Stimulated activated CD8-positive, alpha-beta memory T cell treated with anti-CD3 and anti-CD28 coated beads, Interleukin-4, amount 100 ng/mL, for 1 hour (primary cell): ENCODE data around the gene SLC9A5.

Source experiments
- DNase-seq, 2 donors: peaks; one replicate each; pipeline ENCODE4 v3.0.0-alpha.2; 2020; ENCODE audit warnings: low read depth in 2 of 2, low spot score in 1 of 2

SLC9A5 gene

DNA sequence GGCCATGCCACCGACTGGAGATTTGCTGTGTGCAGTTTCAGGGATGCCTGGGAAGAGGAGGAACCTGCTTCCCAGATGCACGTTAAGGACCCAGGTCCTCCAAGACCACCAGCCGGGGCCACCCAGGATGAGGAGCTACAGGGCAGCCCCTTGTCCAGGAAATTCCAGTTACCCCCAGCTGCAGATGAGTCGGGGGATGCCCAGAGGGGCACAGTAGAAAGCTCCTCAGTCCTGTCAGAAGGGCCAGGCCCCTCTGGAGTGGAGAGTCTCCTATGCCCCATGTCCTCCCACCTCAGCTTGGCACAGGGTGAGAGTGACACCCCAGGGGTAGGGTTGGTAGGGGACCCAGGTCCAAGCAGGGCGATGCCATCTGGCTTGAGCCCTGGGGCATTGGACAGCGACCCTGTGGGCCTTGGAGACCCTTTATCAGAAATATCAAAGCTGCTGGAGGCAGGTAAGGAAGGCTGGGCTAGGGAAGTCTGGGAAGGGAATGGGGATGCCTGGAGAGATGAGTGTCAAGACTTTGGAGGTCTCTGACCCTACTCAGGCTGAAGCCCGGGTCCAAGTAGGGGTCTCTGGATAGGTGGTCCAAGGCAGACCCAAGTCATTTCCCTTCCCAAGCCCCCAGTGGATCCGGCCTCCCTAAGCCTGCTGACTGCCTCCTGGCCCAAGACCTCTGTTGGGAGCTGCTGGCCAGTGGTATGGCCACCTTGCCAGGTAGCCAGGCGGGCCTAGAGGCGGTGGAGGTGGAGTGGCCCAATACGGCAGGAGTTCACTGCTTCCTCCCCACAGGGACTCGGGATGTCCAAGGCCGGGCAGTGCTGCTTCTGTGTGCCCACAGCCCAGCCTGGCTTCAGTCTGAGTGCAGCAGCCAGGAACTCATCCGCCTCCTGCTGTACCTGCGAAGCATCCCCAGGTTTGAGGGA lies 31.6 kb downstream of the SLC9A5 start:
- no peak for DNase-seq

DNA sequence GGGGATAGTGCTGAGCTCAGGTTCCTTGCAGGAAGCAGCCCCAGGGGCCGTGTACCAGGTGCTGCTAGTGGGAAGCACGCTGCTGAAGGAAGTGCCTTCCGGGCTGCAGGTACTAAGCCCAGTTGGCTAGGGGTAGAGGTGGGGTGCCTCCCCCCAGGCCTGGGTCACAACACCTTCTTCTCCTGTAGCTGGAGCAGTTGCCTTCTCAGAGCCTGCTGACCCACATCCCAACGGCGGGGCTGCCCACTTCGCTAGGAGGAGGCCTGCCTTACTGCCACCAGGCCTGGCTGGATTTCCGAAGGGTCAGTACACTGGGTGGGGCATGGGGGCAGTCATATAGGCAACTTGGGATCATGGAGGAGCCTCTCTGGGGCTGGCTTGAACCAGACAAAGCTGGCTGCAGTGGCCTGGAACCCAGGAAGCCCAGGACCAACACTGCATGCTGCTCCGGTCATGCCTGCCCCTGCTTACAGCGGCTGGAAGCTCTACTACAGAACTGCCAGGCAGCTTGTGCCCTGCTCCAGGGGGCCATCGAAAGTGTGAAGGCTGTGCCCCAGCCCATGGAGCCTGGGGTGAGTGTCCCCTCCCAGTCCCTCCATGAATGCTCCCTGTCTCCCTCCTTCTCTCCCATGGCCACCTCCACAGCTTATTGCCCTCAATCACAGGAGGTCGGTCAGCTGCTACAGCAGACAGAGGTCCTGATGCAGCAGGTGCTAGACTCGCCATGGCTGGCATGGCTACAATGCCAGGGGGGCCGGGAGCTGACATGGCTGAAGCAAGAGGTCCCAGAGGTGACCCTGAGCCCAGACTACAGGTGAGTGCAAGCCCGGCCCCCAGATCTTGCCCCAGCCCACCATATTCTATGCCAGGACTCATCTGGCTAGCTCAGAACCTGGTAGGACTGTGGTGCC lies 33.0 kb downstream of the SLC9A5 start:
- no peak for DNase-seq

DNA sequence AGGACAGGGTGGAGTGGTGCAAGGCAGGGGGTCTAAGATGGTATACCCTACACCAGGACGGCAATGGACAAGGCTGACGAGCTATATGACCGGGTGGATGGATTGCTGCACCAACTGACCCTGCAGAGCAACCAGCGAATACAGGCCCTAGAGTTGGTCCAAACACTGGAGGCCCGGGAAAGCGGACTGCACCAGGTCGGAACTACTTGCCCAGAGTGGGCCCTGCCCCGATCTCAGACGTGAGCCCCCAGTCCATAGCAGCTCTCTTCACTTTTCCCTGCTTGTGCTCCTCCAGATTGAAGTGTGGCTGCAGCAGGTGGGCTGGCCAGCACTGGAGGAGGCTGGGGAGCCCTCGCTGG lies 33.6 kb downstream of the SLC9A5 start:
- DNase-seq: no peak

DNA sequence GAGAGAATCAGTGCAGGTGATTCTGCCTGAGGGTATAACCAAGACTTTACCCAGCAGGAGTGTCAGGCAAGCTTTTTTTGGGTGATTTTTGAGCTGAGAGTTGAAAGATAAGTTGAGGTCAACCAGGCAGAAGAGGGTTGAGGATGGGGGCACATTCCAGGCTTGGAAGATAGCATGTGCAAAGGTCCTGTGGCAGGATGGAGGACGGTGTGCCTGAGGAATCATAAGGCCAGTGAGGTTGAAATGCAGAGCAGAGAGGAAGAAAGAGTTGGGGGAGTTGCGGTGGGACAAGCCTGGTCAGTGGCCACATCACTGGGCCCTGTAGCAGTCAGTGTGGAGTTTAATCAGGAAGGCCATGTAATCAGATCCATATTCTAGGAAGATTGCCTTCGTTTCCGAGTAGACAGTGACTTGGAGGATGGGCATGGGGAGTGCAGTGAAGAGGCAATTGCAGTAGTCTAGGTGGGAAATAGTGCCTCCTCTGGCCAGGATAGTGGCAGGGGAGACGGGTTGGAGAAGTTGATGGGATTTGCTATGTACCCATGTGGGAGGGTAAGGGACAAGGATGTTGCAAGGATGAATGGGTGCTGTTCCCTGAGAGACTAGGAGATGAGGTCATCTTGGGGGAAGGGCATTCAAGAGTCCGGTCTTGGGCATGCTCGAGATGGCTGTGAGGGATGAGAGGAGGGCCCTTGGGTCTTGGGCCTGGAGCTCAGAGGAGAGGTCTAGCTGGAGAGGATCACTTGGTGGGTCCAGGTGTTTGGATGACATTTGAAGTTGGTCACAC lies 34.5 kb downstream of the SLC9A5 start:
- no peak for DNase-seq

DNA sequence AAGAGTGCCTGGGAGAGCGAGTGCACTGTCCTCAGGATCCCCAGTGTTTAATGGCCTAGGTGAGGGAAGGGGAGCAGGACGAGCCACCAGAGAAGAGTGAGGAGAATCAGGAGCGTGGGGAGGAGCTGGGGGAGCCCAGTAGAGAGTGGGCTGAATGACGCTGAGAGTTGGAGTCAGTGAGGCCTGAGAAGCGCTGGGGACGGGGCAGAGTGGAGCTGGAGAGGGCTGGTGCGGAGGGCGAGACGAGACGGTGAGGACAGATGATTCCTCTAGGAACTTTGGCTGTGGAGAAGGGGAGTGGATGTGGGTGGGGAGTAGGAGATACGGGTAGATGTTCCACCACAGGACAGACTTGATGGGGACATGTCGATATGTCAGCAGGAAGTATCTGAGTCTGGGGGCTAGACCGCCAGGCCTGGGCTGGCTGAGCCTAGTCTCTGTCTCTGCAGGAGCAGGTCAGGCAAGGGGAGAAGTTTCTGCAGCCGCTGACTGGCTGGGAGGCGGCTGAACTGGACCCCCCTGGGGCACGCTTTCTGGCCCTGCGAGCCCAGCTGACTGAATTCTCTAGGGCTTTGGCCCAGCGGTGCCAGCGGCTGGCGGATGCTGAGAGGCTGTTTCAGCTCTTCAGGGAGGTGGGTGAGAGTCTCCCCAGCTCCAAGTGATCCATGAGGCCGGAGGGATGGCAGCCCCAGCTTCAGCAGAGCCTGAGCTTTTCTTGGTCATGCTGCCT lies 35.2 kb downstream of the SLC9A5 start:
- DNase-seq: no peak

DNA sequence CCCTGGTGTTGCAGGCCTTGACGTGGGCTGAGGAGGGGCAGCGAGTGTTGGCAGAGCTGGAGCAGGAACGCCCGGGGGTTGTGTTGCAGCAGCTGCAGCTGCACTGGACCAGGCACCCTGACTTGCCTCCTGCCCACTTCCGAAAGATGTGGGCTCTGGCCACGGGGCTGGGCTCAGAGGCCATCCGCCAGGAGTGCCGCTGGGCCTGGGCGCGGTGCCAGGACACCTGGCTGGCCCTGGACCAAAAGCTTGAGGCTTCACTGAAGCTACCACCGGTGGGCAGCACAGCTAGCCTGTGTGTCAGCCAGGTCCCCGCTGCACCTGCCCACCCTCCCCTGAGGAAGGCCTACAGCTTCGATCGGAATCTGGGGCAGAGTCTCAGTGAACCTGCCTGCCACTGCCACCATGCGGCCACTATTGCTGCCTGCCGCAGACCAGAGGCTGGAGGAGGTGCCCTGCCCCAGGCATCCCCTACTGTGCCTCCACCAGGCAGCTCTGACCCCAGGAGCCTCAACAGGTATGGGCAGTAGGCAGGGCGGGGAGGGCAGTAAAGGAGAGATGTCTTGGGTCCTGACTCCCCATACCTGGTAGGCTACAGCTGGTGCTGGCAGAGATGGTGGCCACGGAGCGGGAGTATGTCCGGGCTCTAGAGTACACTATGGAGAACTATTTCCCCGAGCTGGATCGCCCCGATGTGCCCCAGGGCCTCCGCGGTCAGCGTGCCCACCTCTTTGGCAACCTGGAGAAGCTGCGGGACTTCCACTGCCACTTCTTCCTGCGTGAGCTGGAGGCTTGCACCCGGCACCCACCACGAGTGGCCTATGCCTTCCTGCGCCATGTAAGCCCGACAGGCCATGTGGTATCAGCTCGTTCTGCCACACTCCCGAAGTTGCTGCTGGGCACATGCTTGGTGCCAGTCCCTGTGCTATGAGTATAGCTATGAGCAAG lies 36.2 kb downstream of the SLC9A5 start:
- no peak for DNase-seq

DNA sequence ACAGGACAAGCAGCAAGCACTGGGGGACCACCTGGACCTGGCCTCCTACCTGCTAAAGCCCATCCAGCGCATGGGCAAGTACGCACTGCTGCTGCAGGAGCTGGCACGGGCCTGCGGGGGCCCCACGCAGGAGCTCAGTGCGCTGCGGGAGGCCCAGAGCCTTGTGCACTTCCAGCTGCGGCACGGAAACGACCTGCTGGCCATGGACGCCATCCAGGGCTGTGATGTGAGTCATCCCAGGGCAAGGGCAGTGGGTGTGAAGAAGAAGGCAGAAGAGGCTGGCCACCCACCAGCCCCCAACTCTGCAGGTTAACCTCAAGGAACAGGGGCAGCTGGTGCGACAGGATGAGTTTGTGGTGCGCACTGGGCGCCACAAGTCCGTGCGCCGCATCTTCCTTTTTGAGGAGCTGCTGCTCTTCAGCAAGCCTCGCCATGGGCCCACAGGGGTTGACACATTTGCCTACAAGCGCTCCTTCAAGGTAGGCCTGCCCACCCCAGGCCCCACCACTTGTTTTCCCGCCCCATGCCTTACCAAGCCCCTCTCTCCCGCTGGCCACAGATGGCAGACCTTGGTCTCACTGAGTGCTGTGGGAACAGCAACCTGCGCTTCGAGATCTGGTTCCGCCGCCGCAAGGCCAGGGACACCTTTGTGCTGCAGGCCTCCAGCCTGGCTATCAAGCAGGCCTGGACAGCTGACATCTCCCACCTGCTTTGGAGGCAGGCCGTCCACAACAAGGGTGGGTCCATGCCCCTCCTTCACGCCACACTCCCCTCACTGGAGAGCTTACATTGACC lies 37.9 kb downstream of the SLC9A5 start:
- no peak for DNase-seq

DNA sequence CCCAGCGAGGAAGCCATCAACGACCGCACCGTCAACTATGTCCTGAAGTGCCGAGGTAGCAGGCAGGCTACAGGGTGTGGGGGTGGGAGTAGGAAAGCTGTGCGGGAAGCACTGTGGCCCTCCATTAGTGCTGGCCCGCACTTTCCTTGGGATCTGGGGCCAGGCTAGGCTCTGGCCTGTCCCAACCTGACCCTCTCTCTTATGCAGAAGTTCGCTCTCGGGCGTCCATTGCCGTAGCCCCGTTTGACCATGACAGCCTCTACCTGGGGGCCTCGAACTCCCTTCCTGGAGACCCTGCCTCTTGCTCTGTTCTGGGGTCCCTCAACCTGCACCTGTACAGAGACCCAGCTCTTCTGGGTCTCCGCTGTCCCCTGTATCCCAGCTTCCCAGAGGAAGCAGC lies 39.2 kb downstream of the SLC9A5 start:
- no peak for DNase-seq

DNA sequence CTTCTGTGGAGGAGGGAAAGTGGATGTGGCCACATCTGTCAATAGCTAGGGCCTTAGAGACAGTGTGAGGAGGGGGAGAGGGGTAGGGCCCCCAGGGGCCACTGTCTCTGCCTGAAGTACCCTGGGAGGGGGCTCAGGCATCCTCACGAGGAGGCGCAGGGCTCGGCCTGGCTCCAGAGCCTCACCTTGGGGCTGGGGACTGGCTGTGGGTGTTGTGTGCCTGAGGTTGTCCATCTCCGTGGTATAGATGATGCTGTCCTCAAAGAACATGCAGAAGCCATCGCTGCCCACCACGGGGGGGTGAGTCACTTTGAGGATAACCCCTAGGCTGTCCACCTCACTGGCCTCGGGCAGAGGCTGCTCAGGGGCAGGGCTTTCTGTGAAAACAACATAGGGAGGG lies 42.7 kb downstream of the SLC9A5 start:
- DNase-seq: no peak

DNA sequence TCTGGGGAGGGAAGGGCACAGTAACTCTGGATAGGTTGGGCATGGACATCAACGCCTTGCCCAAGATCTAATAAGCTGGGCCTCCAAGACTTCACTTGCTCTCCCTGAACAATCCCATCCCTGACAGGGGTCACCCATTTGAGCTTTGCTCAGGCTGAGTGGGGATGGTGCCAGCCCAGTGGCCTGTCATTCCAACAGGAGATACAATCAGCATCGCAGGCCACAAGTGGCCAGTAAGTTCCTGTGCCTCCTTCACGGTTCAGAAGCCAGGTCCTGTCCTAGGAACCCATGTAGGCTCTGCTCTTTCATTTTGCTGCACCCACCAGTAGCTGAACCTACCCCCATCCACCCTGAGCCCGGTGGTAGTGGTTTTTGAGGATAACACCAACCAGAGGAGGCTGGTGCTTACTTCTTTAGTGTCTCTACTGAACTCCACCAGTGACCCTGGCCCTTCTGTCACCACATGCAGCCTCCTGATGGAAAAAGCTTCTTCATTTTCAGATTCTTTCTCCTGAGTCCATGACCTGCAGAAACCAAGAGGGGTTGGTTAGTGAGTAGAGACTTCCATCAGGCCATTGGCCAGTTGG lies 45.5 kb downstream of the SLC9A5 start:
- DNase-seq: no peak

DNA sequence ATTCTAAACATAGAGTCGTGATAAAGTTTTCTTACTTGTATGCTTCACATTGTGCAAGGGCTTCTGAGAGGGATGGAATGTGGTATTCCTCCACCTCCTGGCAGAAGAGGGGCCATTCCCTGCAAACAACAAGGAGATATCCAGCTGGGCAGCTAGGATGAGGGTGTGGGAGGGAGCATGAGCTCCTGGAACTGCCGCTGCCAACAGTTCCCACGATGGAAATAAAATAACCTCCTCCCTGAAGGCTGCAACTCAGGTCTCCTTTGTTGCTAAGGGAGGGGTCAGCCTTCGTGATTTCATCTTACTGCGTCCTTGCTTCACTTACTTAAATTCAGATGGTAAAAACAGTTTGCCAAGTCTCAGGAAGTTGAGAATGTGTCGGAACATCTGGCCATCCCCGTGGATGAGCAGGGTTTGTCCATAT lies 46.2 kb downstream of the SLC9A5 start:
- no peak for DNase-seq

DNA sequence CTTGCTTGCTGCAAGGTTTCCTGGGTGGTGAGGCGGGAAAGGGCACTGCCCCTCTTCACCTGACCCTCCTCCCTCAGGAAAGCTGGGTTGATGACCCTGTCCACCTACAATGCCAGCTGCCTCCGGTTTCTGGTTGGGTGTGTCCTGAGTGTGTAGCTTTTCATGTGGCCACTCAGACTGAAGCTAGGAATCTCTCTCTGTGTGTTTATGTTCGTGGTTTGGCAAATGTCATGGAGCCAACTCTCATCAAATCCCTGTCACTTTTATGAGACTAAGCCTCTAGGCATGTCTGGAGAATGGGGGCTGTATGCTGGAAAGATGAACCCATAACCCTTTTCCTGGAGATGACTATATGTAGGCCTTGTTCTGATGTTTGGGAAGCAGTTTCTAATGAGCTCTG lies 47.6 kb downstream of the SLC9A5 start:
- DNase-seq: no peak

DNA sequence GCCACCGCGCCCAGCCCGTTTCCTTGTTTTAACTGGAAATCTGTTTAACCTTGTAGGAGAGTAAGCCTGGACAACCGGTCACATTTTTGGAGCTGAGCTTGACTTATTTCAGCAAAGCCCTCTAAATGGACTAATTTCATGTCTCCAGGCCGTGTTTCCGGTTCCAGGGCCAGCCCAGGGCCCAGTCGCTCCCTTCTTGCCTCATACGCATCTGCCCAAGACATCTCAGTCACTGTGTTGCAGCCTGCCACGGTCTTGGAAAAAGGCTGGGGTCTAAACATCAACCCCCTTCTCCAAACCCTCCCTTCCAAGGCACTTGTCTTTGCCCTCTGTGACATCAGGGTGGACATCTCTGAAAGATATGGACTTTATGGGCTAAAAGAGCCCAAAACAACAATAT lies 49.5 kb downstream of the SLC9A5 start:
- no peak for DNase-seq

DNA sequence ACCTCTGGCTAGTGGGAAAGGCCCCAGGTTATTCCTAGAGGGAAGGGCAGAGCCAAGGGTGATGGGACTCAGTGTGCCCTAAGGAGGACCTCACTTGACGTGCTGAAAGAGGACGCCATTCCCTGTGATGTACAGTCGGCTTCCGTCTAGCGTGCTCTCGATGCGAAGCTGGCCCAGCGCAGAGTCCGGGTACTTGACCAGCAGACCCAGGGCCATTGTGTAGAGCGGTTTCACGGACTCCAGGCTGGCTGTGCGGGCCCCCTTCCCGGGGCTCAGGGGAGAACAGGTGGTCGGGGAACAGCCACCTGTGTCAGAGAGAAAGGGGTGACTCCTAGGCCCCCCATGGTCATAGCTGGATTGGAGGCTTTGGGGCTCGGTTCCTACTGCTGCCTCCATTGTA lies 50.5 kb downstream of the SLC9A5 start:
- DNase-seq: no peak

DNA sequence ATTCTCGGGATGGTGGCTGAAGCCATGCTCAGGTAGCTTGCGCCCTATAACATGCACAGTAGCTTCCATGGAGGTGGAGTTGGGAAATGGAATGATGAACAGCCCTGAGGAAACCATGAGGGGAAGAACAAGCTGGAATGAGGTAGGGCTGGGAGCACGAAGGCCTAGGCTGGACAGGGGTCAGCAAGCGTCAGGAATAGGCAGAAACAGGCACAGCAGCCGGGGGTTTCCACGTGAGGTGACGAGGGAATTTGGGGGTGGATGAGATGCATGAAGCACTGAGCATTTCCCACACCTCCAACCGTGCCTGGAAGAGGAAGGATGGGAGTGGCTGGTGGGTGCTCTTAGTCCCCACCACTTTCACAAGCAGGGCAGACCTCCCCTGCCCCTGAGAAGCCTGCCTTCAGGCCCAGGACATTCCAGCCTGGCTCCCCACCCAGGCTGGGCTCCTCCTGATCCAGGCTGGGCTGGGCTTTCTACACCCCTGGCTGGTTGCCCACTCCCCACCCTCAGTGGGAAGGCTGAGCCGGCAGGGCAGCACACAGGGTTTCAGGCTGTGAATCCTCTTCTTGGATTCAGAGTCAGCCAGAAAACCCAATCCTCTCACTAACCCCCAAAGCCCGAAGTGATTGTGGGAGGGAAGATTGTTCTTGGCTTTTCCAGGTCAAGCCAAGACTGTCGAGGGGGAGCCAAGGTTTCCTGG lies 52.5 kb downstream of the SLC9A5 start:
- no peak for DNase-seq

DNA sequence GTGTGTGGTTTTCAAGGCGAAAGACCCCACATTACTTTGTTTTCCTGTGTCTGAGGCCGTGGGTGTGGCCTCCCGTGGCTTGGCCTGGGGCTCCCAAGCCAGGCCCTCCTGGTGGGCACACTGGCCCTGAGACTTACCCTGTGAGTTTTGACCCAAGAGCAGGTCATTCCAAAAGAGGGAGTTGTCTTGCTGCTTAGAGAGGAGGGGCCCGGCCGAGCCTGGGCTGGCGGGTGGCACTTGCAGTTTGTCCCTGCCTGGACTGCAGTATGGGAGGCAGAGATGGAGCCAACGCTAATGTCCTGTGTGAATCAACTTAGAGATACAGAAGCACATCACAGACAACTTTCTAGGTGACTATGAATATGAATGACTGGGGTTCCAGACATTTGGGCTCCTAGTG lies 53.3 kb downstream of the SLC9A5 start:
- no peak for DNase-seq

DNA sequence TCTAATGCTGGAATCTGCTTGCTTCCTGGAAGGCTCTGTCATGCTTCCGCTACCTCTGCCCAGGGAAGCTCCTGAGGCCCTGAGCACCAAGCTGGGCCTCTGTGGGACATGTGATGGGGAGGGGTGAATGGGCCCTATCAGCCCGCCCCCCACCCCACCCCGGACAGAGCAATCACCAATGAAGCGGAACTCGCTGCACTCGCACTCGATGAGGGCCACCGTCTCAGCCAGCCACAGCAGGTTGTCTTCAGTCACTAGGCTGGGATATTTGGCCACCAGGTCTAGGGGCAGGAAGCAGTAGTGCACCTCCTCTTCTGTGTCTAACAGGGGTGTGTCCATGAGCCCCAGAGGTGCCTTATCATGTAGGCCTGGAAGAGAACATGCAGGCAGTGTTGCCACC lies 54.2 kb downstream of the SLC9A5 start:
- no peak for DNase-seq

DNA sequence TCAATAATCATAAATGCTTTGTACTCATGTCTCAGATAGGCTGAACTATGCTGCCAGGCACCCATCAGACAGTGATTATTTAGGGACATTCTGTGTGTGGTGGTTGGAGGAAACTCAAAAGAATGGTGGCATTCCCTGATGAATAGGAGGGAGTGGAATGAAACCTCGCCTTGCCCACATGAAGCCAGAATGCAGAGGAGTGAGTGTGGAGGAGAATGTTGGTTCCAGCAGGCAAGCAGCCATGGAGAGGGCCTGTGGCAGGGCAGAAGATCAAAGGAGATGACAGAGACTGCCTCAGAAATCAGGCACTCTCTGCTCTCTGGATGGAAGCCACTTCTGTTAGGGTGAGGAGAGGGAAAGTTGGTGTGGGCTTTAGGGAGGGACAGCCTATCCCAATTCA lies 55.2 kb downstream of the SLC9A5 start:
- no peak for DNase-seq
